Measurements from ENCODE around the gene CCDC141.
"Not testable (repeated sequence)": the region's sequence is repeated elsewhere in the genome, so short reads cannot be mapped to it uniquely, and the experiment has no call there.

Gene CCDC141

DNA sequence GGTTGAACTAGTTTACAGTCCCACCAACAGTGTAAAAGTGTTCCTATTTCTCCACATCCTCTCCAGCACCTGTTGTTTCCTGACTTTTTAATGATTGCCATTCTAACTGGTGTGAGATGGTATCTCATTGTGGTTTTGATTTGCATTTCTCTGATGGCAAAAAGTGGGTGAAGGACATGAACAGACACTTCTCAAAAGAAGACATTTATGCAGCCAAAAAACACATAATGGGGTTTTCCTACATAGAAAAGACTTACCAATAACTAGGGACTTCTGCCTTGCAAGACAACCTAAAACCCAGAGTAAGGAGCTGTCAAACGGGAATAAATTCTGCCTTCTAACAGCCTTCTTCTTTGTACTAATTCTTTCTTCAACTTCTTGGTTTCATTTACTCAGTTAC lies 4.3 kb downstream of the CCDC141 start:
- not testable (repeated sequence) for H3K36me3 ChIP-seq (ENCODE audit: control insufficient read depth in 1 of 2, insufficient read depth in 2 of 2, low read length in 2 of 2); H3K4me1 ChIP-seq (ENCODE audit: control insufficient read depth in 1 of 2, insufficient read depth in 2 of 2, low read length in 2 of 2); H3K27ac ChIP-seq (ENCODE audit: low read depth, low read length); H3K27me3 ChIP-seq (ENCODE audit: control insufficient read depth in 1 of 2, insufficient read depth in 2 of 2, low read length in 2 of 2); H3K9ac ChIP-seq (ENCODE audit: low read depth in 1 of 2, low read length in 2 of 2); H3K4me3 ChIP-seq (ENCODE audit: low read depth in 1 of 2, low read length in 2 of 2); H3K9me3 ChIP-seq (ENCODE audit: control insufficient read depth in 1 of 2, low read length in 2 of 2)

DNA sequence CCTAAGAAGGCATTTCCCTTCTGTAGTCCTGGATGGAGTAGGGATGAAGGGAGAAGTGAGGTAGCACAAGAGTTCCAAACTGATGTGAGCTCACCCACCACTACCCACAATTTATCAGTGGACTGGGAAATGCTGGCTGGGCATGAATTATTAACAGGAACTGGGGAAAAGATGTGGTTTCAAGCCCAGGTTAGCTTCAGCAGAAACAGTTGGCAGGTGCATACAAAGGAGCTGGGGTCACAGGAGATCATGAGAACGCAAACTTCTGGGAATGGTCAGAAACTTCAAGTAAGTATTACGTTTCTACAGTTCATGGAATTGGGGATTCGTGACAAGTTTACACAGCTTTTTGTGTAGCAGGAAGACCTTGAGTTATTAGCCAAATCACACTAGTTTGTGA lies 5.4 kb downstream of the CCDC141 start:
- Histone ChIP-seq H3K4me1 (ENCODE audit: control insufficient read depth in 1 of 2, insufficient read depth in 2 of 2, low read length in 2 of 2) (no peaks in the 10 kb centered on the region), H3K4me3 (ENCODE audit: low read depth in 1 of 2, low read length in 2 of 2) (no peak overlapping the region), H3K9ac (ENCODE audit: low read depth in 1 of 2, low read length in 2 of 2) (no peak overlapping the region), H3K27ac (ENCODE audit: low read depth, low read length) (no peak overlapping the region), H3K36me3 (ENCODE audit: control insufficient read depth in 1 of 2, insufficient read depth in 2 of 2, low read length in 2 of 2) (no peaks in the 10 kb centered on the region), H3K9me3 (ENCODE audit: control insufficient read depth in 1 of 2, low read length in 2 of 2) (no peaks in the 10 kb centered on the region), H3K27me3 (ENCODE audit: control insufficient read depth in 1 of 2, insufficient read depth in 2 of 2, low read length in 2 of 2) (no peaks in the 10 kb centered on the region)

- Histone ChIP-seq H3K4me3 (ENCODE audit: low read depth in 1 of 2, low read length in 2 of 2) (no peak overlapping the region), H3K4me1 (ENCODE audit: control insufficient read depth in 1 of 2, insufficient read depth in 2 of 2, low read length in 2 of 2) (no peaks in the 10 kb centered on the region), H3K36me3 (ENCODE audit: control insufficient read depth in 1 of 2, insufficient read depth in 2 of 2, low read length in 2 of 2) (no peaks in the 10 kb centered on the region), H3K9me3 (ENCODE audit: control insufficient read depth in 1 of 2, low read length in 2 of 2) (no peaks in the 10 kb centered on the region), H3K9ac (ENCODE audit: low read depth in 1 of 2, low read length in 2 of 2) (no peak overlapping the region), H3K27ac (ENCODE audit: low read depth, low read length) (no peak overlapping the region), H3K27me3 (ENCODE audit: control insufficient read depth in 1 of 2, insufficient read depth in 2 of 2, low read length in 2 of 2) (no peaks in the 10 kb centered on the region)
Measured at GRCh38 chr2:179037807-179038206, 12.1 kb downstream of the CCDC141 start.

- no peak overlapping the region for H3K27ac ChIP-seq (ENCODE audit: low read depth, low read length)
- no peaks in the 10 kb centered on the region for H3K4me1 ChIP-seq (ENCODE audit: control insufficient read depth in 1 of 2, insufficient read depth in 2 of 2, low read length in 2 of 2)
- H3K9ac ChIP-seq (ENCODE audit: low read depth in 1 of 2, low read length in 2 of 2) = no peak overlapping the region
- no peak overlapping the region for H3K4me3 ChIP-seq (ENCODE audit: low read depth in 1 of 2, low read length in 2 of 2)
- no peaks in the 10 kb centered on the region for H3K27me3 ChIP-seq (ENCODE audit: control insufficient read depth in 1 of 2, insufficient read depth in 2 of 2, low read length in 2 of 2)
- H3K36me3 ChIP-seq (ENCODE audit: control insufficient read depth in 1 of 2, insufficient read depth in 2 of 2, low read length in 2 of 2) = no peaks in the 10 kb centered on the region
- H3K9me3 ChIP-seq (ENCODE audit: control insufficient read depth in 1 of 2, low read length in 2 of 2) = no peaks in the 10 kb centered on the region
Measured at GRCh38 chr2:179036353-179036905, 13.5 kb downstream of the CCDC141 start.

DNA sequence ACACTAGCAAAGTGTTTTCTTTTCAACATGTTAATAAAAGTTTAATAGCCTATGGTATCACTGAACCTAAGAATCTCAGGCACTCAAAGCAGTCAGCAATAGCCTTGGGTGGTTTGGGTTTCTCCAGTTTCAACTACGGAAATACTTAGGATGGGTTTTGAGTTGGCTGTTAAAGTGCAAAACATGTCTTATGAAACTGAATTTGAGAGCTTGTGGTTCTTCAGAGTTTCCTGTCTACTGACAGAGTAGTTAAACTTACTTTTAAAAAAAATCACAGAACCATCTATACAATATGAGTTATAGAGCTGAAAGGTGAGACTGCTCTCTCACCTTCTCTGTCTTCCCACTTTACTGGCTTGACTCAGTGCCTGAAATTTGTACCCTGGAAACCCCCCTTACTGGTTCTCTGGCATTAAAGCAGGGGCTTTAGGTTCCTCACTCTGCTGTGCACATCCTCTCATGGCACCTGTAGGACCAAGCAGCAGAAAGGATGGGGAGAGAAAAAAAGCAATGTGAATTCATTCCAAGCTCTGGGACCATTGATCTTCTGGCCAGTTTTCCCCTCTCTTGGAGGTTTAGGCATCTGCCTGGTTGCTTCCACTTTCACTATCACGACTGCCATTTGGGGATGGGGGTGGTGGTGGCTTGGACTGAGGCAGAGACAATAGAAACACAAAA lies 18.1 kb downstream of the CCDC141 start:
- Histone ChIP-seq H3K4me1 (ENCODE audit: control insufficient read depth in 1 of 2, insufficient read depth in 2 of 2, low read length in 2 of 2) (no peaks in the 10 kb centered on the region), H3K36me3 (ENCODE audit: control insufficient read depth in 1 of 2, insufficient read depth in 2 of 2, low read length in 2 of 2) (no peaks in the 10 kb centered on the region), H3K4me3 (ENCODE audit: low read depth in 1 of 2, low read length in 2 of 2) (no peak overlapping the region), H3K27me3 (ENCODE audit: control insufficient read depth in 1 of 2, insufficient read depth in 2 of 2, low read length in 2 of 2) (no peaks in the 10 kb centered on the region), H3K9me3 (ENCODE audit: control insufficient read depth in 1 of 2, low read length in 2 of 2) (peaks cover 0 to 5% of the 10 kb centered on the region in 2 donors), H3K9ac (ENCODE audit: low read depth in 1 of 2, low read length in 2 of 2) (peak overlapping the region in 1 of 2 donors; percentile 12), H3K27ac (ENCODE audit: low read depth, low read length) (no peak overlapping the region)

GRCh38 chr2:179024445-179024844 lies 25.5 kb downstream of the CCDC141 start:
- Histone ChIP-seq H3K27ac (ENCODE audit: low read depth, low read length) (no peak overlapping the region), H3K4me3 (ENCODE audit: low read depth in 1 of 2, low read length in 2 of 2) (no peak overlapping the region), H3K4me1 (ENCODE audit: control insufficient read depth in 1 of 2, insufficient read depth in 2 of 2, low read length in 2 of 2) (no peaks in the 10 kb centered on the region), H3K9me3 (ENCODE audit: control insufficient read depth in 1 of 2, low read length in 2 of 2) (peaks cover 0 to 5% of the 10 kb centered on the region in 2 donors), H3K9ac (ENCODE audit: low read depth in 1 of 2, low read length in 2 of 2) (no peak overlapping the region), H3K36me3 (ENCODE audit: control insufficient read depth in 1 of 2, insufficient read depth in 2 of 2, low read length in 2 of 2) (no peaks in the 10 kb centered on the region), H3K27me3 (ENCODE audit: control insufficient read depth in 1 of 2, insufficient read depth in 2 of 2, low read length in 2 of 2) (no peaks in the 10 kb centered on the region)

DNA sequence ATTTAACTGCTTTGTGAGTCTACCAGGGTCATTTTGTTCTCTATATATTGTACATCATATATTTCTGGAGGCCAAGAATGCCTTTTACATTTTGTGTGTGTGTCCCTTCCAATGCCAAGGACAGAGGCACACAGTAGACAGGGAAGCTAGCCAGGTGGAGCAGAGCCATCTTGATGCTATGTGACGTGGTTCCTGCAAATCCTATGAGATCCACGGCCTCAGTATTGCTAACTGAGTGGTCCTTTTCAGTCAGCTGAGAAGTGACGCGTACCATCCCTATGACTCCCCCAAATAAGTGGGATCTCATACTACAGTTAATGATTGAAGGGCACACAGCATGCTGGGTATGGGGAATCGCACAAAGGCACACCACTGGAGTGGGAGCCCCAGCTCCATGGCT lies 27.3 kb downstream of the CCDC141 start:
- H3K9ac ChIP-seq (ENCODE audit: low read depth in 1 of 2, low read length in 2 of 2) = no peak overlapping the region
- H3K4me3 ChIP-seq (ENCODE audit: low read depth in 1 of 2, low read length in 2 of 2) = no peak overlapping the region
- no peaks in the 10 kb centered on the region for H3K27me3 ChIP-seq (ENCODE audit: control insufficient read depth in 1 of 2, insufficient read depth in 2 of 2, low read length in 2 of 2)
- H3K27ac ChIP-seq (ENCODE audit: low read depth, low read length) = no peak overlapping the region
- no peaks in the 10 kb centered on the region for H3K36me3 ChIP-seq (ENCODE audit: control insufficient read depth in 1 of 2, insufficient read depth in 2 of 2, low read length in 2 of 2)
- peaks cover 0 to 2% of the 10 kb centered on the region in 2 donors for H3K9me3 ChIP-seq (ENCODE audit: control insufficient read depth in 1 of 2, low read length in 2 of 2)
- no peaks in the 10 kb centered on the region for H3K4me1 ChIP-seq (ENCODE audit: control insufficient read depth in 1 of 2, insufficient read depth in 2 of 2, low read length in 2 of 2)

GRCh38 chr2:179021258-179021657 lies 28.7 kb downstream of the CCDC141 start:
- Histone ChIP-seq H3K4me1 (ENCODE audit: control insufficient read depth in 1 of 2, insufficient read depth in 2 of 2, low read length in 2 of 2) (no peaks in the 10 kb centered on the region), H3K27me3 (ENCODE audit: control insufficient read depth in 1 of 2, insufficient read depth in 2 of 2, low read length in 2 of 2) (no peaks in the 10 kb centered on the region), H3K9me3 (ENCODE audit: control insufficient read depth in 1 of 2, low read length in 2 of 2) (no peaks in the 10 kb centered on the region), H3K4me3 (ENCODE audit: low read depth in 1 of 2, low read length in 2 of 2) (no peak overlapping the region), H3K27ac (ENCODE audit: low read depth, low read length) (no peak overlapping the region), H3K36me3 (ENCODE audit: control insufficient read depth in 1 of 2, insufficient read depth in 2 of 2, low read length in 2 of 2) (no peaks in the 10 kb centered on the region), H3K9ac (ENCODE audit: low read depth in 1 of 2, low read length in 2 of 2) (no peak overlapping the region)

DNA sequence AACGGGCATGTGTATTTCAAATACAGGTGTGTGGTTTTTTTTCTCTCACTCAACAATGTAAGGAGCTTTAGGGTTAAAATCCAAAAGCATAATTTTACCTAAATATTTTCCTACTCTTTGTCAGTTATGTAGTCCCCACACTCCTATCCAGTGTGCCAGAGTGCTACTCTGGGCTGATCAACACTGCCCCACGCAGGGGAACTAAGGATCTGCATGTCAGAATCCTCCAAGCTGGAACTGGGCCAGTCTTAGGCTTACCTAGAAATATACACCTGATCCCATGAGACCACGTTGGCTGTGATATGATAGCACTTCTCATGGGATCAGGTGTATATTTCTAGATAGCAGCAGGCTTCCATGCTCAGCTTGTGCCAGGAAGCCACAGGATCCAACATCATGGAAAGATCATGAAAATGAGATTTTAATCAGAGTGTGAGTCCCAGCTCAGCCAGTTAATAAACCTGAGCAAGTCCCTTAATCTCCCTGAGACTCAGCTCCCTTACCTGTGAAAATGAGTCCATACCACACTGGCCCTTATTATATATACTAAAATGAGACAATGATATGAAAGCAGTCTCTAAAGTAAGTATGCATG lies 29.7 kb downstream of the CCDC141 start:
- H3K9ac ChIP-seq (ENCODE audit: low read depth in 1 of 2, low read length in 2 of 2) = no peak overlapping the region
- H3K9me3 ChIP-seq (ENCODE audit: control insufficient read depth in 1 of 2, low read length in 2 of 2) = no peaks in the 10 kb centered on the region
- H3K36me3 ChIP-seq (ENCODE audit: control insufficient read depth in 1 of 2, insufficient read depth in 2 of 2, low read length in 2 of 2) = no peaks in the 10 kb centered on the region
- no peak overlapping the region for H3K27ac ChIP-seq (ENCODE audit: low read depth, low read length)
- H3K27me3 ChIP-seq (ENCODE audit: control insufficient read depth in 1 of 2, insufficient read depth in 2 of 2, low read length in 2 of 2) = no peaks in the 10 kb centered on the region
- no peaks in the 10 kb centered on the region for H3K4me1 ChIP-seq (ENCODE audit: control insufficient read depth in 1 of 2, insufficient read depth in 2 of 2, low read length in 2 of 2)
- H3K4me3 ChIP-seq (ENCODE audit: low read depth in 1 of 2, low read length in 2 of 2) = no peak overlapping the region

DNA sequence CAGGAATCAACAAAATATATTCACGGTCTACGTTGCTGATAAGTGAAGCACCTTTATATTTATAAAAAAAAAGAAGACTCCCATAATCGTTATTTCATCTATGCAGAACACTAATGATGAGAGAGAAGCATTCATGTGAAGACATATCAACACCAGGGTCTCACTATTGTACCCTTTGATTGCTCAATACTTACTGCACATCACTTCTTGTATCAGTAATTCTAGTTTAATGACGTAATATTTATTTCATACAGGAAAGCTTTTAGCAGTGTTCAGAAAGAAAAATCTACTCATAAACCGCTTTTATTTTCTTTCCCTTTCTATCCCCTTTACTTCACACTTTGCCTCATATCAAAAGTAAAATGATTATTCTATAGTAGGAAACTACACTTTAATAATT lies 30.7 kb downstream of the CCDC141 start:
- Histone ChIP-seq H3K4me3 (ENCODE audit: low read depth in 1 of 2, low read length in 2 of 2) (no peak overlapping the region), H3K4me1 (ENCODE audit: control insufficient read depth in 1 of 2, insufficient read depth in 2 of 2, low read length in 2 of 2) (no peaks in the 10 kb centered on the region), H3K27ac (ENCODE audit: low read depth, low read length) (no peak overlapping the region), H3K27me3 (ENCODE audit: control insufficient read depth in 1 of 2, insufficient read depth in 2 of 2, low read length in 2 of 2) (no peaks in the 10 kb centered on the region), H3K36me3 (ENCODE audit: control insufficient read depth in 1 of 2, insufficient read depth in 2 of 2, low read length in 2 of 2) (no peaks in the 10 kb centered on the region), H3K9me3 (ENCODE audit: control insufficient read depth in 1 of 2, low read length in 2 of 2) (no peaks in the 10 kb centered on the region), H3K9ac (ENCODE audit: low read depth in 1 of 2, low read length in 2 of 2) (no peak overlapping the region)
